Duodenal mucosa (tissue), 2 donors: Measurements from ENCODE around the gene ARV1.
"Not testable (repeated sequence)": the region's sequence is repeated elsewhere in the genome, so short reads cannot be mapped to it uniquely, and the experiment has no call there.

Experiments
- H3K27ac ChIP-seq: one replicate; pipeline ENCODE4 v1.7.0; 2013; ENCODE audit warnings: low read depth, low read length
- H3K27me3 ChIP-seq, 2 donors: one replicate each; pipeline ENCODE4 v1.7.0; 2013; ENCODE audit warnings: low read length in 2 of 2, control low read depth in 1 of 2; ENCODE audit not compliant: insufficient read depth in 2 of 2, control insufficient read depth in 1 of 2
- H3K36me3 ChIP-seq, 2 donors: one replicate each; pipeline ENCODE4 v1.7.0; 2013; ENCODE audit warnings: low read length in 2 of 2, control low read depth in 1 of 2; ENCODE audit not compliant: insufficient read depth in 2 of 2, control insufficient read depth in 1 of 2
- H3K4me1 ChIP-seq, 2 donors: one replicate each; pipeline ENCODE4 v1.7.0; 2013; ENCODE audit warnings: low read length in 2 of 2, control low read depth in 1 of 2; ENCODE audit not compliant: insufficient read depth in 2 of 2, control insufficient read depth in 1 of 2
- H3K4me3 ChIP-seq, 2 donors: one replicate each; pipeline ENCODE4 v1.7.0; 2013; ENCODE audit warnings: low read length in 2 of 2, low read depth in 1 of 2
- H3K9ac ChIP-seq, 2 donors: one replicate each; pipeline ENCODE4 v1.7.0; 2013; ENCODE audit warnings: low read length in 2 of 2, low read depth in 1 of 2
- H3K9me3 ChIP-seq, 2 donors: one replicate each; pipeline ENCODE4 v1.7.0; 2013; ENCODE audit warnings: low read length in 2 of 2, control low read depth in 1 of 2; ENCODE audit not compliant: control insufficient read depth in 1 of 2

Gene ARV1

GRCh38 chr1:231026576-231026975, 47.7 kb downstream of the ARV1 start:
- H3K9ac ChIP-seq: no peak overlapping the region
- H3K27me3 ChIP-seq: no peaks in the 10 kb centered on the region
- H3K27ac ChIP-seq: no peak overlapping the region
- H3K4me3 ChIP-seq: no peak overlapping the region
- H3K36me3 ChIP-seq: no peaks in the 10 kb centered on the region
- no peaks in the 10 kb centered on the region for H3K4me1 ChIP-seq
- H3K9me3 ChIP-seq: no peaks in the 10 kb centered on the region

- H3K4me3 ChIP-seq: no peak overlapping the region
- no peak overlapping the region for H3K27ac ChIP-seq
Measured at GRCh38 chr1:231027136-231027925, 48.4 kb downstream of the ARV1 start.

GRCh38 chr1:231027971-231028370, 49.1 kb downstream of the ARV1 start:
- Histone ChIP-seq H3K9ac (no peak overlapping the region), H3K27me3 (no peaks in the 10 kb centered on the region), H3K36me3 (no peaks in the 10 kb centered on the region), H3K27ac (no peak overlapping the region), H3K4me1 (no peaks in the 10 kb centered on the region), H3K9me3 (no peaks in the 10 kb centered on the region), H3K4me3 (no peak overlapping the region)

More at GRCh38 chr1:231027136-231027925, 48.4 kb downstream of the ARV1 start:
- no peaks in the 10 kb centered on the region for H3K27me3 ChIP-seq
- no peak overlapping the region for H3K9ac ChIP-seq
- H3K9me3 ChIP-seq: no peaks in the 10 kb centered on the region
- H3K36me3 ChIP-seq: no peaks in the 10 kb centered on the region
- H3K4me1 ChIP-seq: no peaks in the 10 kb centered on the region

- Histone ChIP-seq H3K4me3 (no peak overlapping the region), H3K36me3 (no peaks in the 10 kb centered on the region), H3K4me1 (no peaks in the 10 kb centered on the region), H3K9ac (no peak overlapping the region), H3K27me3 (no peaks in the 10 kb centered on the region), H3K9me3 (no peaks in the 10 kb centered on the region), H3K27ac (no peak overlapping the region)
Measured at GRCh38 chr1:231028682-231029081, 49.8 kb downstream of the ARV1 start.

- not testable (repeated sequence) for H3K36me3 ChIP-seq, H3K4me1 ChIP-seq, H3K9me3 ChIP-seq, H3K4me3 ChIP-seq, H3K27me3 ChIP-seq, H3K27ac ChIP-seq, H3K9ac ChIP-seq
Measured at GRCh38 chr1:231029247-231029646, 50.4 kb downstream of the ARV1 start.

- no peaks in the 10 kb centered on the region for H3K27me3 ChIP-seq
- no peaks in the 10 kb centered on the region for H3K36me3 ChIP-seq
- no peak overlapping the region for H3K4me3 ChIP-seq
- H3K9me3 ChIP-seq: no peaks in the 10 kb centered on the region
- no peak overlapping the region for H3K9ac ChIP-seq
- H3K4me1 ChIP-seq: no peaks in the 10 kb centered on the region
- H3K27ac ChIP-seq: no peak overlapping the region
Measured at GRCh38 chr1:231029841-231030240, 50.9 kb downstream of the ARV1 start.

- no peaks in the 10 kb centered on the region for H3K9me3 ChIP-seq
- no peak overlapping the region for H3K27ac ChIP-seq
- H3K36me3 ChIP-seq: no peaks in the 10 kb centered on the region
- no peak overlapping the region for H3K4me3 ChIP-seq
- H3K4me1 ChIP-seq: no peaks in the 10 kb centered on the region
- H3K27me3 ChIP-seq: peaks cover 2 to 3% of the 10 kb centered on the region in 2 donors
- no peak overlapping the region for H3K9ac ChIP-seq
Measured at GRCh38 chr1:231032963-231033362, 54.1 kb downstream of the ARV1 start.

GRCh38 chr1:231035799-231036198, 56.9 kb downstream of the ARV1 start:
- no peak overlapping the region for H3K9ac ChIP-seq
- H3K4me3 ChIP-seq: no peak overlapping the region
- H3K4me1 ChIP-seq: peaks cover 5 to 11% of the 10 kb centered on the region in 2 donors
- H3K27me3 ChIP-seq: peaks cover 11 to 16% of the 10 kb centered on the region in 2 donors
- H3K27ac ChIP-seq: no peak overlapping the region
- no peaks in the 10 kb centered on the region for H3K9me3 ChIP-seq
- H3K36me3 ChIP-seq: no peaks in the 10 kb centered on the region

- H3K36me3 ChIP-seq: no peaks in the 10 kb centered on the region
- peaks cover 11 to 16% of the 10 kb centered on the region in 2 donors for H3K27me3 ChIP-seq
- peaks cover 5 to 17% of the 10 kb centered on the region in 2 donors for H3K4me1 ChIP-seq
- no peak overlapping the region for H3K27ac ChIP-seq
- H3K4me3 ChIP-seq: no peak overlapping the region
- H3K9ac ChIP-seq: no peak overlapping the region
- H3K9me3 ChIP-seq: no peaks in the 10 kb centered on the region
Measured at GRCh38 chr1:231036416-231036815, 57.5 kb downstream of the ARV1 start.

GRCh38 chr1:231037585-231038517, 59.0 kb downstream of the ARV1 start:
- H3K4me3 ChIP-seq: no peak overlapping the region
- peaks cover 11 to 16% of the 10 kb centered on the region in 2 donors for H3K27me3 ChIP-seq
- peaks cover 5 to 17% of the 10 kb centered on the region in 2 donors for H3K4me1 ChIP-seq
- no peaks in the 10 kb centered on the region for H3K9me3 ChIP-seq
- no peaks in the 10 kb centered on the region for H3K36me3 ChIP-seq
- no peak overlapping the region for H3K9ac ChIP-seq
- H3K27ac ChIP-seq: no peak overlapping the region
